HEK293 (cell line): ENCODE measurements around the gene KCNQ2.

ENCODE experiments used
- CTCF ChIA-PET: fragments of 350-600 bp; formaldehyde crosslinking; extraction: SDS; loops from one replicate; lab custom pipeline; 2021; ENCODE audit warnings: antibody characterized with exemption; lab: Yijun Ruan, JAX
- POLR2A ChIA-PET: fragments of 300-600 bp; formaldehyde crosslinking; extraction: SDS; loops from one replicate; lab custom pipeline; 2020; ENCODE audit warnings: antibody characterized with exemption, inconsistent platforms; lab: Yijun Ruan, JAX
- H3K27ac ChIP-seq: fragments of 200-500 bp; sonication (Bioruptor generic); 2 replicates; pipeline ENCODE4 v1.5.1; 2014; ENCODE audit warnings: low read depth, low read length, control low read depth, inconsistent platforms; ENCODE audit errors: extremely low read depth
- H3K36me3 ChIP-seq, 2 experiments: fragments of 200-500 bp in 1 of 2; sonication (Bioruptor generic) in 1 of 2; 1 replicate in 1 of 2; 2 replicates in 1 of 2; pipeline ENCODE4 v1.5.1; 2014 to 2017; ENCODE audit warnings: inconsistent platforms in 2 of 2, low read length in 2 of 2; ENCODE audit not compliant: control insufficient read depth in 2 of 2, insufficient read depth in 1 of 2
- H3K4me1 ChIP-seq: fragments of 200-500 bp; sonication (Bioruptor generic); 2 replicates; pipeline ENCODE4 v1.5.1; 2014; ENCODE audit warnings: mild to moderate bottlenecking, low read length, inconsistent platforms; ENCODE audit not compliant: control insufficient read depth, insufficient read depth
- H3K4me3 ChIP-seq: 2 replicates; pipeline ENCODE4 v1.5.1; 2011; ENCODE audit warnings: low read depth, mild to moderate bottlenecking, control low read depth, low read length, moderate library complexity
- H3K9me3 ChIP-seq: fragments of 200-500 bp; sonication (Bioruptor generic); 2 replicates; pipeline ENCODE4 v1.5.1; 2014; ENCODE audit warnings: low read depth, low read length, inconsistent platforms; ENCODE audit not compliant: control insufficient read depth, insufficient read depth
- BCL6B ChIP-seq: fragments of 450-650 bp; formaldehyde crosslinking; IDR thresholded peaks from 2 replicates; pipeline ENCODE4 v1.5.1; 2017; ENCODE audit warnings: missing biosample characterization, missing genetic modification characterization
- MEIS1 ChIP-seq: sonication (generic); formaldehyde crosslinking; IDR thresholded peaks from 2 replicates; pipeline ENCODE4 v1.8.1; 2022; ENCODE audit warnings: missing genetic modification reagents, mild to moderate bottlenecking, borderline replicate concordance
- PRDM1 ChIP-seq: fragments of 450-650 bp; formaldehyde crosslinking; IDR thresholded peaks from 2 replicates; pipeline ENCODE4; 2016; ENCODE audit warnings: missing biosample characterization, missing genetic modification characterization
- SCRT1 ChIP-seq: fragments of 450-650 bp; formaldehyde crosslinking; IDR thresholded peaks from 2 replicates; pipeline ENCODE4 v1.5.1; 2016; ENCODE audit warnings: missing biosample characterization, missing genetic modification characterization, borderline replicate concordance
- SETDB1 ChIP-seq: IDR thresholded peaks from one replicate; pipeline ENCODE4 v1.6.1; 2017; ENCODE audit warnings: mild to moderate bottlenecking, low read length, moderate library complexity, mixed read lengths; ENCODE audit not compliant: insufficient read length
- SP7 ChIP-seq: fragments of 450-650 bp; formaldehyde crosslinking; IDR thresholded peaks from 2 replicates; pipeline ENCODE4 v1.5.1; 2016; ENCODE audit warnings: missing biosample characterization, missing genetic modification characterization
- WT1 ChIP-seq: fragments of 450-650 bp; formaldehyde crosslinking; IDR thresholded peaks from 2 replicates; pipeline ENCODE4 v1.5.1; 2016; ENCODE audit warnings: missing biosample characterization, missing genetic modification characterization
- ZNF112 ChIP-seq: fragments of 450-650 bp; formaldehyde crosslinking; IDR thresholded peaks from 2 replicates; pipeline ENCODE4 v1.5.0; 2017; ENCODE audit warnings: missing biosample characterization, missing genetic modification characterization
- ZNF133 ChIP-seq: fragments of 450-650 bp; formaldehyde crosslinking; IDR thresholded peaks from 2 replicates; pipeline ENCODE4 v1.5.1; 2016; ENCODE audit warnings: missing biosample characterization, missing genetic modification characterization
- ZNF157 ChIP-seq: fragments of 450-650 bp; formaldehyde crosslinking; IDR thresholded peaks from 2 replicates; pipeline ENCODE4 v1.5.1; 2016; ENCODE audit warnings: missing biosample characterization, missing genetic modification characterization
- ZNF16 ChIP-seq: fragments of 450-650 bp; formaldehyde crosslinking; IDR thresholded peaks from 2 replicates; pipeline ENCODE4 v1.5.1; 2016; ENCODE audit warnings: low read depth, missing biosample characterization, missing genetic modification characterization
- ZNF169 ChIP-seq: fragments of 450-650 bp; formaldehyde crosslinking; IDR thresholded peaks from 2 replicates; pipeline ENCODE4 v1.5.1; 2016; ENCODE audit warnings: missing biosample characterization, missing genetic modification characterization
- ZNF174 ChIP-seq: fragments of 450-650 bp; formaldehyde crosslinking; IDR thresholded peaks from 2 replicates; pipeline ENCODE4 v1.5.0; 2017; ENCODE audit warnings: missing biosample characterization, mild to moderate bottlenecking, missing genetic modification characterization
- ZNF2 ChIP-seq: fragments of 450-650 bp; formaldehyde crosslinking; IDR thresholded peaks from 2 replicates; pipeline ENCODE4 v1.5.1; 2016; ENCODE audit warnings: missing biosample characterization, missing genetic modification characterization
- ZNF248 ChIP-seq: fragments of 450-650 bp; formaldehyde crosslinking; IDR thresholded peaks from 2 replicates; pipeline ENCODE4 v1.5.1; 2017; ENCODE audit warnings: missing biosample characterization, missing genetic modification characterization
- ZNF48 ChIP-seq: fragments of 450-650 bp; formaldehyde crosslinking; IDR thresholded peaks from 2 replicates; pipeline ENCODE4 v1.5.1; 2016; ENCODE audit warnings: missing biosample characterization, missing genetic modification characterization
- ZNF530 ChIP-seq: fragments of 450-650 bp; formaldehyde crosslinking; IDR thresholded peaks from 2 replicates; pipeline ENCODE4 v1.5.1; 2016; ENCODE audit warnings: low read depth, missing biosample characterization, missing genetic modification characterization
- ZNF555 ChIP-seq: fragments of 450-650 bp; formaldehyde crosslinking; conservative IDR thresholded peaks from 2 replicates; pipeline ENCODE4 v1.5.1; 2017; ENCODE audit warnings: missing biosample characterization, mild to moderate bottlenecking, missing genetic modification characterization, inconsistent platforms
- ZNF623 ChIP-seq: fragments of 450-650 bp; formaldehyde crosslinking; IDR thresholded peaks from 2 replicates; pipeline ENCODE4 v1.5.1; 2016; ENCODE audit warnings: missing biosample characterization, missing genetic modification characterization
- ZNF645 ChIP-seq: fragments of 450-650 bp; formaldehyde crosslinking; IDR thresholded peaks from 2 replicates; pipeline ENCODE4; 2016; ENCODE audit warnings: missing biosample characterization, missing genetic modification characterization
- ZNF664 ChIP-seq: fragments of 450-650 bp; formaldehyde crosslinking; IDR thresholded peaks from 2 replicates; pipeline ENCODE4 v1.5.1; 2016; ENCODE audit warnings: missing biosample characterization, missing genetic modification characterization
- TF ChIP-seq, protein P1 (sequence below): fragments of 450-650 bp; formaldehyde crosslinking; conservative IDR thresholded peaks from 2 replicates; pipeline ENCODE4 v1.5.1; 2016; ENCODE audit warnings: low read depth, missing biosample characterization, missing genetic modification characterization

Gene KCNQ2

DNA sequence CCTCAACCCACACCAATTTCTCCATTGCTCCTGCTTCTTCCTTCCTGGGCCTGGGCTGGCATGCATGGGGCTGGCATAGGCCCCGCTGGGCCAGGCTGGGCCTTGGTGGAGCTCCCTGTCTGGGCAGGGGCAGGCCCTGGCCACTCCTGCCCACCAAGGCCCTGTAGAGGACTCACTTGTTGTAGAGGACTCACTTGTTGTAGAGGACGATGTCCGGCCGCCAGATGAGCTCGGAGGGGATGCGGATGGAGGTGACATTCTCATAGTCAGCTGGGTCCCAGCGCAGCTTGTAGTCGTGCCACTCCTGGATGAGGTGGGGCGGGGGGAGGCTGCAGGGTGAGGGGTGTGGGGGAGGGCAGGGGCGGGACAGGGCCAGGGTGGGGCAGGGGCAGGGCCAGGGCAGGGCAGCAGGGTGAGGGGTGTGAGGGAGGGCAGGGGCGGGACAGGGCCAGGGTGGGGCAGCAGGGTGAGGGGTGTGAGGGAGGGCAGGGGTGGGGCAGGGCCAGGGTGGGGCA is 116.6 kb downstream of the KCNQ2 start:
- no peak for TF ChIP-seq ZNF623 (tag by site-specific recombination)
- no peak for TF ChIP-seq PRDM1 (tag by site-specific recombination)
- TF ChIP-seq SCRT1 (tag by site-specific recombination): no peak
- TF ChIP-seq BCL6B (tag by site-specific recombination): no peak
- no peak for TF ChIP-seq ZNF664 (tag by site-specific recombination)
- no peak for TF ChIP-seq ZNF112
- TF ChIP-seq SP7 (tag by site-specific recombination): no peak
- TF ChIP-seq MEIS1 (CRISPR knock-in tag): no peak
- no peak for TF ChIP-seq ZNF2 (tag by site-specific recombination)
- no peak for TF ChIP-seq ZNF157
- TF ChIP-seq ZNF16: no peak
- no peak for TF ChIP-seq WT1 (tag by site-specific recombination)
- no peak for TF ChIP-seq ZNF48 (tag by site-specific recombination)
- TF ChIP-seq SETDB1: no peak
- no peak for TF ChIP-seq ZNF555 (tag by site-specific recombination)
- TF ChIP-seq ZNF169 (tag by site-specific recombination): no peak
- no peak for TF ChIP-seq ZNF645
- no peak for TF ChIP-seq ZNF133 (tag by site-specific recombination)
- no peak for TF ChIP-seq ZNF174 (tag by site-specific recombination)
- no peak for TF ChIP-seq ZNF248 (tag by site-specific recombination)
- TF ChIP-seq, all 188 proteins: peak for 0
- H3K9me3 ChIP-seq: no peaks in the 10 kb centered on the region
- no peak overlapping the region for H3K4me3 ChIP-seq
- CTCF ChIA-PET: no interaction called here
- POLR2A ChIA-PET: no interaction called here
- no peak overlapping the region for H3K27ac ChIP-seq
- no peaks in the 10 kb centered on the region for H3K4me1 ChIP-seq
- H3K36me3 ChIP-seq: no peaks in the 10 kb centered on the region

DNA sequence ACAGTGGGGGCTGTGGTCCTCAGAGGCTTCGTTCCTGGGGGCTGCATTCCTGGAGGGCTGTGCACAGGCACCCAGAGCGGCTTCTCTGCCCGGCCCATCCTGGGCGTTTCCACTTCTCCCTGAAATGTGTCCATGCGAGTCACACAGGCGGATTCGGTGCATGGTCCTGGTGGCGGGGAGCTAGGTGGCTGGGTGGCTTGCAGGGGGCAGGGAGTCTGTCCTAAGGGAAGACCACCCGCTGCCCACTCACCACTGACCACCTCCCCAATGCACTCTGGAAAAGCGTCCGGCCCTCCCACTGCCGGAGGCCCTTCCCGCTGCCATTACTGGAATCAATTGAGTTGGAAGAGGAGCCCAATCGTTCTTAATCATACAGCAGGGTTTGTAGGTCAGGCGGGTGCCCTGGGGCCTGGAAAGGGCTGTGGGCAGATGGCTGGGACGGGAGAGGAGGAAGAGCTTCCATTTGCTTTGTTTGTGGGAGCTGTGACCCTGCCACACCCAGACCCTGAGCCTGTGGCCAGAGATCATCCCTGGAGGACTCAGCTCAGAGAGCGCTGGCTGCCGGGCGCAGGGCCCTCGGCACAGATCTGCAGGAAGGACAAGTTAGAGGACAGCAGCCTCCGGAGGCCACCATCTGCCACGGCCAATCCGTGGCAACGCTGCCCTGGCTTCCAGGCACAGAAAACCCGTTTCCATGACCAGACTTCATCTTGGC is 117.7 kb downstream of the KCNQ2 start:
- Histone ChIP-seq H3K4me3 (no peak overlapping the region), H3K4me1 (no peaks in the 10 kb centered on the region), H3K36me3 (no peaks in the 10 kb centered on the region), H3K27ac (no peak overlapping the region), H3K9me3 (no peaks in the 10 kb centered on the region)
- POLR2A ChIA-PET: no interaction called here
- CTCF ChIA-PET: interaction anchor here (0.8 kb wide), 1 partner anchor 27 kb away, joined by 3 read pairs; no protein-coding TSS in a partner anchor
- TF ChIP-seq, protein P1, sequence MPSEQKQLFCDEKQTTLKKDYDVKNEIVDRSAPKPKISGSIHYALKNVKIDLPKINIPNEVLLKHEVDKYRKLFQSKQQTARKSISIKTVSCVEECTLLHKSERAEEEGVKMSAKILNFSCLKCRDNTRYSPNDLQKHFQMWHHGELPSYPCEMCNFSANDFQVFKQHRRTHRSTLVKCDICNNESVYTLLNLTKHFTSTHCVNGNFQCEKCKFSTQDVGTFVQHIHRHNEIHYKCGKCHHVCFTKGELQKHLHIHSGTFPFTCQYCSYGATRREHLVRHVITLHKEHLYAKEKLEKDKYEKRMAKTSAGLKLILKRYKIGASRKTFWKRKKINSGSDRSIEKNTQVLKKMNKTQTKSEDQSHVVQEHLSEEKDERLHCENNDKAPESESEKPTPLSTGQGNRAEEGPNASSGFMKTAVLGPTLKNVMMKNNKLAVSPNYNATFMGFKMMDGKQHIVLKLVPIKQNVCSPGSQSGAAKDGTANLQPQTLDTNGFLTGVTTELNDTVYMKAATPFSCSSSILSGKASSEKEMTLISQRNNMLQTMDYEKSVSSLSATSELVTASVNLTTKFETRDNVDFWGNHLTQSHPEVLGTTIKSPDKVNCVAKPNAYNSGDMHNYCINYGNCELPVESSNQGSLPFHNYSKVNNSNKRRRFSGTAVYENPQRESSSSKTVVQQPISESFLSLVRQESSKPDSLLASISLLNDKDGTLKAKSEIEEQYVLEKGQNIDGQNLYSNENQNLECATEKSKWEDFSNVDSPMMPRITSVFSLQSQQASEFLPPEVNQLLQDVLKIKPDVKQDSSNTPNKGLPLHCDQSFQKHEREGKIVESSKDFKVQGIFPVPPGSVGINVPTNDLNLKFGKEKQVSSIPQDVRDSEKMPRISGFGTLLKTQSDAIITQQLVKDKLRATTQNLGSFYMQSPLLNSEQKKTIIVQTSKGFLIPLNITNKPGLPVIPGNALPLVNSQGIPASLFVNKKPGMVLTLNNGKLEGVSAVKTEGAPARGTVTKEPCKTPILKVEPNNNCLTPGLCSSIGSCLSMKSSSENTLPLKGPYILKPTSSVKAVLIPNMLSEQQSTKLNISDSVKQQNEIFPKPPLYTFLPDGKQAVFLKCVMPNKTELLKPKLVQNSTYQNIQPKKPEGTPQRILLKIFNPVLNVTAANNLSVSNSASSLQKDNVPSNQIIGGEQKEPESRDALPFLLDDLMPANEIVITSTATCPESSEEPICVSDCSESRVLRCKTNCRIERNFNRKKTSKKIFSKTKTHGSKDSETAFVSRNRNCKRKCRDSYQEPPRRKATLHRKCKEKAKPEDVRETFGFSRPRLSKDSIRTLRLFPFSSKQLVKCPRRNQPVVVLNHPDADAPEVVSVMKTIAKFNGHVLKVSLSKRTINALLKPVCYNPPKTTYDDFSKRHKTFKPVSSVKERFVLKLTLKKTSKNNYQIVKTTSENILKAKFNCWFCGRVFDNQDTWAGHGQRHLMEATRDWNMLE: no peak
- TF ChIP-seq ZNF530 (tag by site-specific recombination): no peak
